K562 (cell line): ENCODE data around the gene LRRTM3. TPM values are rescaled to one million over a fixed set of nuclear protein-coding genes. Genes with fewer than 3 reads are reported as not detected.

Experiments
- ATAC-seq: fragments of 200-7000 bp; cut with Tn5 transposase; 3 replicates; pipeline ENCODE4 v1.9.1; 2020; ENCODE audit warnings: moderate library complexity
- BruUV-seq: library from RNA; stranded (reverse); fragments of 400-500 nt; replicated peaks from 2 replicates; lab custom pipeline; 2021; lab: Mats Ljungman, UMichigan
- CTCF ChIA-PET: fragments of 300-600 bp; formaldehyde crosslinking; extraction: SDS; loops from one replicate; lab custom pipeline; 2021; ENCODE audit warnings: low intra/inter-chr PET ratio; lab: Yijun Ruan, JAX
- POLR2A ChIA-PET: fragments of 300-600, 350-650 bp; sonication (Branson Sonifier 250); formaldehyde crosslinking; extraction: SDS; loops from one replicate; lab custom pipeline; 2021; ENCODE audit warnings: antibody characterized with exemption, inconsistent platforms; lab: Yijun Ruan, JAX
- DNase-seq, 4 experiments: peaks; one replicate each; pipeline versions ENCODE4 v3.0.0 to v3.0.0-alpha.2; 2011 to 2018; ENCODE audit warnings: low spot score in 3 of 4, mixed read lengths in 3 of 4; ENCODE audit errors: extremely low read depth in 1 of 4
- FAIRE-seq: peaks from 2 replicates; lab custom pipeline; 2011; peaks lifted over from hg19 to GRCh38; lab: Jason Lieb, UNC
- H2AFZ ChIP-seq: 2 replicates; pipeline ENCODE4 v1.6.0; 2011; ENCODE audit warnings: low read depth, low read length, control low read depth, inconsistent platforms
- H3K27ac ChIP-seq: fragments of 200-600 bp; 3 replicates; pipeline ENCODE4 v1.8.0; 2011; ENCODE audit warnings: low read depth, mild to moderate bottlenecking, control low read depth, inconsistent platforms, low read length, moderate library complexity, mixed read lengths; ENCODE audit errors: extremely low read depth
- H3K27me3 ChIP-seq, 2 experiments: fragments of 300-600 bp in 1 of 2; 2 replicates in 1 of 2; 3 replicates in 1 of 2; pipeline versions ENCODE4 v1.6.0 to v1.8.0; 2011; ENCODE audit warnings: inconsistent platforms in 2 of 2, low read length in 2 of 2, mild to moderate bottlenecking in 1 of 2, mixed read lengths in 1 of 2, moderate library complexity in 1 of 2; ENCODE audit not compliant: control insufficient read depth in 2 of 2, insufficient read depth in 2 of 2
- H3K36me3 ChIP-seq: fragments of 300-600 bp; 3 replicates; pipeline ENCODE4 v1.8.0; 2011; ENCODE audit warnings: mild to moderate bottlenecking, low read length, inconsistent platforms; ENCODE audit not compliant: control insufficient read depth, insufficient read depth
- H3K4me1 ChIP-seq, 2 experiments: fragments of 200-600 bp in 1 of 2; replicated peaks in 1 of 2; 2 replicates in 1 of 2; 3 replicates in 1 of 2; pipeline versions ENCODE4 v1.5.1 to v1.8.0; 2011; ENCODE audit warnings: inconsistent platforms in 2 of 2, low read length in 2 of 2, mild to moderate bottlenecking in 1 of 2, mixed read lengths in 1 of 2, moderate library complexity in 1 of 2; ENCODE audit not compliant: control insufficient read depth in 2 of 2, insufficient read depth in 2 of 2
- H3K4me2 ChIP-seq: 2 replicates; pipeline ENCODE4 v1.6.1; 2011; ENCODE audit warnings: low read length, control low read depth, inconsistent platforms, mixed read lengths; ENCODE audit not compliant: insufficient read depth
- H3K4me3 ChIP-seq: fragments of 200-600 bp; sonication (generic), shearing (Covaris generic); 2 replicates; pipeline ENCODE4 v1.5.1; 2016; ENCODE audit warnings: control low read depth, inconsistent platforms
- H3K79me2 ChIP-seq: fragments of 200-600 bp; 3 replicates; pipeline ENCODE4 v1.8.0; 2011; ENCODE audit warnings: low read length, inconsistent platforms; ENCODE audit not compliant: control insufficient read depth, insufficient read depth
- H3K9ac ChIP-seq, 2 experiments: 2 replicates each; pipeline versions ENCODE4 v1.6.0 to v1.6.1; 2011; ENCODE audit warnings: low read depth in 2 of 2, low read length in 2 of 2, control low read depth in 1 of 2, inconsistent platforms in 1 of 2, mild to moderate bottlenecking in 1 of 2, mixed read lengths in 1 of 2; ENCODE audit not compliant: insufficient read depth in 1 of 2
- H3K9me1 ChIP-seq: one replicate; pipeline ENCODE4 v1.6.0; 2011; ENCODE audit warnings: inconsistent platforms, mild to moderate bottlenecking, low read length, moderate library complexity; ENCODE audit not compliant: control insufficient read depth, insufficient read depth
- H3K9me3 ChIP-seq: replicated peaks from 2 replicates; pipeline ENCODE4 v1.5.1; 2011; ENCODE audit warnings: low read depth, low read length, inconsistent platforms; ENCODE audit not compliant: control insufficient read depth, insufficient read depth
- H4K20me1 ChIP-seq: replicated peaks from 2 replicates; pipeline ENCODE4 v1.6.1; 2011; ENCODE audit warnings: low read length, inconsistent platforms, mixed read lengths; ENCODE audit not compliant: control insufficient read depth, insufficient read depth
- HNRNPLL ChIP-seq: fragments of 200-400 bp; formaldehyde crosslinking; IDR thresholded peaks from 2 replicates; pipeline ENCODE4 v1.6.1; 2017; ENCODE audit warnings: low read length, low read depth, mild to moderate bottlenecking; ENCODE audit not compliant: poor library complexity, severe bottlenecking
- MCM3 ChIP-seq: fragments of 450-650 bp; IDR thresholded peaks from 2 replicates; pipeline ENCODE4 v1.6.1; 2016
- MEIS2 ChIP-seq: fragments of 450-650 bp; IDR thresholded peaks from 2 replicates; pipeline ENCODE4 v1.6.1; 2014; ENCODE audit warnings: mild to moderate bottlenecking; ENCODE audit not compliant: partially characterized antibody
- NCOA1 ChIP-seq: fragments of 450-650 bp; IDR thresholded peaks from 2 replicates; pipeline ENCODE4 v1.6.1; 2016; ENCODE audit warnings: low read depth
- NFE2L1 ChIP-seq: fragments of 450-650 bp; IDR thresholded peaks from 2 replicates; pipeline ENCODE4 v1.6.1; 2016; ENCODE audit warnings: missing genetic modification characterization, low read depth, mild to moderate bottlenecking, missing compliant biosample characterization, moderate library complexity, borderline replicate concordance
- PML ChIP-seq: IDR thresholded peaks from 2 replicates; pipeline ENCODE4 v1.6.1; 2012; ENCODE audit warnings: low read length, inconsistent platforms
- ZFP1 ChIP-seq: fragments of 450-650 bp; formaldehyde crosslinking; IDR thresholded peaks from 2 replicates; pipeline ENCODE4 v1.4.0; 2020; ENCODE audit warnings: mild to moderate bottlenecking, mixed read lengths
- ZFP36 ChIP-seq: fragments of 150-350 bp; IDR thresholded peaks from 2 replicates; pipeline ENCODE4 v1.6.1; 2018; ENCODE audit warnings: low read length, low read depth; ENCODE audit not compliant: partially characterized antibody
- ZKSCAN8 ChIP-seq: fragments of 200-800 bp; sonication (Bioruptor generic); IDR thresholded peaks from 2 replicates; pipeline ENCODE4 v1.6.1; 2016; ENCODE audit warnings: missing genetic modification characterization, missing compliant biosample characterization
- ZNF436 ChIP-seq: fragments of 250-450, 450-650 bp; sonication (Bioruptor Pico); formaldehyde crosslinking; IDR thresholded peaks from 2 replicates; pipeline ENCODE4 v1.7.0; 2020; ENCODE audit warnings: mild to moderate bottlenecking
- ZNF785 ChIP-seq: fragments of 250-450 bp; sonication (Bioruptor Pico); IDR thresholded peaks from 2 replicates; pipeline ENCODE4 v1.4.0; 2020; ENCODE audit warnings: mild to moderate bottlenecking
- WGBS: fragments of 100-300 bp; shearing (Covaris generic); methylation state at CpG from one replicate; pipeline ENCODE4 v1.1.6; 2016; ENCODE audit warnings: low coverage, mixed read lengths; ENCODE audit not compliant: insufficient coverage; ENCODE audit errors: missing lambda C conversion rate; 5-methylcytosine and 5-hydroxymethylcytosine counted together
- in situ Hi-C: fragments of 300-500 bp; cut with MboI; formaldehyde crosslinking; loops from 4 replicates; pipeline ENCODE4 v1.15.0; 2018; ENCODE audit warnings: inconsistent platforms, mixed read lengths
- intact Hi-C: fragments of 100-400 bp; cut with micrococcal nuclease; formaldehyde crosslinking; loops from 2 replicates; pipeline ENCODE4 v1.14.2; 2022
- polyA plus RNA-seq, 8 experiments: library from polyadenylated mRNA; depleted of rRNA in 4 of 8; stranded (reverse) in 5 of 8; unstranded in 3 of 8; fragments of >200 nt; fragmentation: Nextera tagmentation in 2 of 8; fragmentation: Illumina TruSeq in 1 of 8; extraction: Ambion mirVana in 2 of 8; extraction: Trizol in 1 of 8; gene quantifications; 2 replicates each; pipeline versions ENCODE4 v1.2.1 to v1.2.3, GENCODE V29; 2011 to 2014; ENCODE audit warnings: inconsistent platforms in 1 of 8, missing spikeins in 1 of 8
- total RNA-seq, 7 experiments: library from RNA; depleted of rRNA in 6 of 7; stranded (reverse); fragments of >200 nt in 6 of 7; fragmentation: Illumina TruSeq in 2 of 7; extraction: Trizol in 2 of 7; gene quantifications; 2 replicates each; pipeline versions ENCODE4 v1.2.1 to v1.2.3, GENCODE V29; 2011 to 2021; ENCODE audit warnings: low replicate concordance in 1 of 7
- TF ChIP-seq, protein P1 (sequence below): fragments of 250-450 bp; sonication (Bioruptor Pico); IDR thresholded peaks from 2 replicates; pipeline ENCODE4 v1.5.0; 2021
- TF ChIP-seq, protein P2 (sequence below), 2 experiments: fragments of 150-350 bp in 1 of 2; IDR thresholded peaks; 2 replicates each; pipeline ENCODE4 v1.6.1; 2012 to 2016; ENCODE audit warnings: low read depth in 2 of 2, low read length in 2 of 2, mild to moderate bottlenecking in 1 of 2, moderate library complexity in 1 of 2

LRRTM3 gene
- total and polyA plus RNA-seq, 9 of the 15 experiments (the other 6 are each of a cell fraction or from before 2014, with no cell fraction given) = not detected

DNA sequence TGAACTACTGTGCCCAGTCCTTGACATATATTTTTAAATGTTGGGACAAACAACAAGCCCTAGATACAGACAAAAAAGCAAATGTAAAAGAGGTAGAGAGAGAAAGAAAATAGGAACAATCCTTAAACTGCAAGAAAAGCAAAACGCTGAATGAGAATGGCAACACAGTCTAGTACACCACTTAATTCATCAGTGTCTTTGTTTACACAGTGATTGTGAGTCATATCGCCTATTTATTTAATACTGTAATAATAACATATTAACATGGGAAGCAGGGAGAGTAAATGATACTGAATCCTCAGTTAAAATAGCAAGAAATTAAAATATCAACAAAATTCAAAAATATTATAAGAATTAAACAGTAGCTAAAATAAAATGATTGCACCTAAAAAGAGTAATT, 9.8 kb upstream of the LRRTM3 start:
- no peak overlapping the region for H3K27ac ChIP-seq
- H3K4me3 ChIP-seq = no peak overlapping the region
- 2% methylated on average over 2 of the region's 2 CpGs for WGBS
- ATAC-seq = no peak
- in situ Hi-C loops (no loop called here), intact Hi-C loops (no loop called here)
- no peak for DNase-seq
- TF ChIP-seq PML (no peak), HNRNPLL (no peak), ZFP36 (no peak)
- TF ChIP-seq, protein P1, sequence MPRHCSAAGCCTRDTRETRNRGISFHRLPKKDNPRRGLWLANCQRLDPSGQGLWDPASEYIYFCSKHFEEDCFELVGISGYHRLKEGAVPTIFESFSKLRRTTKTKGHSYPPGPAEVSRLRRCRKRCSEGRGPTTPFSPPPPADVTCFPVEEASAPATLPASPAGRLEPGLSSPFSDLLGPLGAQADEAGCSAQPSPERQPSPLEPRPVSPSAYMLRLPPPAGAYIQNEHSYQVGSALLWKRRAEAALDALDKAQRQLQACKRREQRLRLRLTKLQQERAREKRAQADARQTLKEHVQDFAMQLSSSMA (CRISPR knock-in tag) = no peak
- no peak overlapping the region for H3K9ac ChIP-seq
- no peaks in the 10 kb centered on the region for H3K9me1 ChIP-seq
- no peak overlapping the region for H3K4me2 ChIP-seq
- H4K20me1 ChIP-seq = no peaks in the 10 kb centered on the region
- no peaks in the 10 kb centered on the region for H3K4me1 ChIP-seq
- H3K79me2 ChIP-seq = no peaks in the 10 kb centered on the region
- H3K9me3 ChIP-seq = no peaks in the 10 kb centered on the region; the same call in 1 of the 2 replicates
- no peak overlapping the region for H2AFZ ChIP-seq
- BruUV-seq = no TSS peak
- POLR2A ChIA-PET = interaction anchor here (1.1 kb wide), 1 partner anchor 10 kb away, joined by 3 read pairs; the partner anchor contains the start of gene LRRTM3
- H3K36me3 ChIP-seq = no peaks in the 10 kb centered on the region
- H3K27me3 ChIP-seq = no peaks in the 10 kb centered on the region
- CTCF ChIA-PET = no interaction called here
- no peak for FAIRE-seq

DNA sequence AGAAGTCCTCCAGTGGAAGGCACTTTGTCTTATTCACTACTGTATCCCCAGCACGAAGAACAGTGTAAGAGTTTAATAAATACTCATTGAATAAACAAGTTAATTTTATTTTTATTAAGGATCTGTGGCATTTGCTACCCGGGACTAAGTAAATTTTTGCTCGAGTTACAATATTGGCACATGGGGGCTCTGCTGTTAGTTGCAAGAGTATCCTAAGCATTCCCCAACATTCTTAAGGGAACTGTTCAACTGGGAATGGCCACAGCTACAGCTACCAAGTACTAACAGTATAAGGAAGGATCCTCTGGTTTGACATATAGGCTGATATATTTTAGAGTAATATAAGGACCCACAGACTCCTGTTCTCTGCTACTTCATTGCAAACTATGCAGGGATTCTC, 8.7 kb upstream of the LRRTM3 start:
- ATAC-seq (no peak), FAIRE-seq (no peak), DNase-seq (no peak)
- intact Hi-C loops = no loop called here
- 0% methylated on average over 3 of the region's 3 CpGs for WGBS
- in situ Hi-C loops = no loop called here
- no peaks in the 10 kb centered on the region for H3K79me2 ChIP-seq
- H3K9me1 ChIP-seq = no peaks in the 10 kb centered on the region
- H3K27ac ChIP-seq = no peak overlapping the region
- H3K27me3 ChIP-seq = no peaks in the 10 kb centered on the region
- H4K20me1 ChIP-seq = no peaks in the 10 kb centered on the region
- H2AFZ ChIP-seq = no peak overlapping the region
- CTCF ChIA-PET = interaction anchor here (0.5 kb wide), 1 partner anchor 1270 kb away, joined by 4 read pairs; no protein-coding TSS in a partner anchor
- no peaks in the 10 kb centered on the region for H3K4me1 ChIP-seq
- no peak overlapping the region for H3K9ac ChIP-seq
- no peak overlapping the region for H3K4me2 ChIP-seq
- POLR2A ChIA-PET = no interaction called here
- no peaks in the 10 kb centered on the region for H3K36me3 ChIP-seq
- no peak overlapping the region for H3K4me3 ChIP-seq
- no TSS peak for BruUV-seq
- H3K9me3 ChIP-seq = no peaks in the 10 kb centered on the region; the same call in 1 of the 2 replicates
- TF ChIP-seq NCOA1 = no peak
- TF ChIP-seq, protein P2, sequence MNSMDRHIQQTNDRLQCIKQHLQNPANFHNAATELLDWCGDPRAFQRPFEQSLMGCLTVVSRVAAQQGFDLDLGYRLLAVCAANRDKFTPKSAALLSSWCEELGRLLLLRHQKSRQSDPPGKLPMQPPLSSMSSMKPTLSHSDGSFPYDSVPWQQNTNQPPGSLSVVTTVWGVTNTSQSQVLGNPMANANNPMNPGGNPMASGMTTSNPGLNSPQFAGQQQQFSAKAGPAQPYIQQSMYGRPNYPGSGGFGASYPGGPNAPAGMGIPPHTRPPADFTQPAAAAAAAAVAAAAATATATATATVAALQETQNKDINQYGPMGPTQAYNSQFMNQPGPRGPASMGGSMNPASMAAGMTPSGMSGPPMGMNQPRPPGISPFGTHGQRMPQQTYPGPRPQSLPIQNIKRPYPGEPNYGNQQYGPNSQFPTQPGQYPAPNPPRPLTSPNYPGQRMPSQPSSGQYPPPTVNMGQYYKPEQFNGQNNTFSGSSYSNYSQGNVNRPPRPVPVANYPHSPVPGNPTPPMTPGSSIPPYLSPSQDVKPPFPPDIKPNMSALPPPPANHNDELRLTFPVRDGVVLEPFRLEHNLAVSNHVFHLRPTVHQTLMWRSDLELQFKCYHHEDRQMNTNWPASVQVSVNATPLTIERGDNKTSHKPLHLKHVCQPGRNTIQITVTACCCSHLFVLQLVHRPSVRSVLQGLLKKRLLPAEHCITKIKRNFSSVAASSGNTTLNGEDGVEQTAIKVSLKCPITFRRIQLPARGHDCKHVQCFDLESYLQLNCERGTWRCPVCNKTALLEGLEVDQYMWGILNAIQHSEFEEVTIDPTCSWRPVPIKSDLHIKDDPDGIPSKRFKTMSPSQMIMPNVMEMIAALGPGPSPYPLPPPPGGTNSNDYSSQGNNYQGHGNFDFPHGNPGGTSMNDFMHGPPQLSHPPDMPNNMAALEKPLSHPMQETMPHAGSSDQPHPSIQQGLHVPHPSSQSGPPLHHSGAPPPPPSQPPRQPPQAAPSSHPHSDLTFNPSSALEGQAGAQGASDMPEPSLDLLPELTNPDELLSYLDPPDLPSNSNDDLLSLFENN (IDR thresholded peaks at IDR 0.05; ENCODE audit: low read depth in 2 of 2, low read length in 2 of 2) = no peak
- no peak for TF ChIP-seq NFE2L1 (tag)
- no peak for TF ChIP-seq ZFP1 (CRISPR knock-in tag)
- TF ChIP-seq MEIS2 = no peak
- TF ChIP-seq ZNF436 = no peak
- TF ChIP-seq MCM3 = no peak
- no peak for TF ChIP-seq ZNF785 (CRISPR knock-in tag)
- no peak for TF ChIP-seq ZKSCAN8 (CRISPR knock-in tag)
